NT2/D1 (cell line): ENCODE results near the gene SPINT3.

Experiments used
- YY1 ChIP-seq: IDR thresholded peaks from 2 replicates; pipeline ENCODE4 v1.6.1; 2011; ENCODE audit not compliant: insufficient read length, insufficient read depth
- ZNF274 ChIP-seq: IDR thresholded peaks from 2 replicates; pipeline ENCODE4 v1.6.1; 2011; ENCODE audit warnings: mild to moderate bottlenecking, low read depth, low read length

DNA sequence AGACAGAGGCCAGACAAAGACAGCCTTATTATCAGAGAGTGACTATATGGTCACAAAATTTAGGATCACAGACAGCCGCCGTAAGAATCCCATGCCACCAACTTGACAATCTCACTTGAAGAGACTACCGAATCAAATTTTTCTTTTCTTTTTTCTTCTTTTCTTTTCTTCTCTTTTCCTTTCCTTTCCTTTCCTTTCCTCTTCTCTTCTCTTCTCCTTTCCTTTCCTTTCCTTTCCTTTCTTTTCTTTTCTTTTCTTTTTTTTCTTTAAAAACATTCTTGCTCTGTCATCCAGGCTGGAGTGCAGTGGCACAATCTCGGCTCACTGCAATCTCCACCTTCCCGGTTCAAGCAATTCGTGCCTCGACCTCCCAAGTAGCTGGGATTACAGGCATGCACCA, 33.0 kb upstream of the SPINT3 start:
- TF ChIP-seq YY1: no peak
- TF ChIP-seq ZNF274: no peak
